Transverse colon (tissue), 3 donors: ENCODE data around the gene FOS.

Experiments
- CTCF ChIP-seq, 5 experiments: fragments of 200-600 bp in 3 of 5; fragments of 450-650 bp in 2 of 5; sonication (generic) in 3 of 5; IDR thresholded peaks; 1 replicate in 2 of 5; 2 replicates in 3 of 5; pipeline ENCODE4 v1.5.1; 2016 to 2017; ENCODE audit warnings: antibody characterized with exemption in 5 of 5, inconsistent platforms in 3 of 5, mild to moderate bottlenecking in 2 of 5, moderate library complexity in 1 of 5
- EP300 ChIP-seq: sonication (generic); formaldehyde crosslinking; IDR thresholded peaks from one replicate; pipeline ENCODE4 v1.6.1; 2017; ENCODE audit warnings: antibody characterized with exemption, low read depth
- POLR2A ChIP-seq: fragments of 450-650 bp; IDR thresholded peaks from one replicate; pipeline ENCODE4 v1.6.1; 2016; ENCODE audit warnings: antibody characterized with exemption, mild to moderate bottlenecking, moderate library complexity

- TF ChIP-seq CTCF (IDR thresholded peaks at IDR 0.05) (no peak), POLR2A (no peak), EP300 (no peak)
Measured at GRCh38 chr14:75323571-75323970, 44.9 kb downstream of the FOS start.
